Osteoblast (primary cell): Measurements from ENCODE around the gene CLECL1. TPM values are rescaled to one million over a fixed set of nuclear protein-coding genes. Genes with fewer than 3 reads are reported as not detected.

ENCODE experiments used
- DNase-seq: peaks from one replicate; pipeline ENCODE4 v3.0.0; 2011; ENCODE audit warnings: low spot score, mixed read lengths; ENCODE audit not compliant: insufficient read length; ENCODE audit errors: missing footprints
- H2AFZ ChIP-seq: 2 replicates; pipeline ENCODE4 v1.6.0; 2011; ENCODE audit warnings: mild to moderate bottlenecking, low read length
- H3K27ac ChIP-seq: 2 replicates; pipeline ENCODE4 v1.5.1; 2011; ENCODE audit warnings: mild to moderate bottlenecking, low read depth, low read length, moderate library complexity
- H3K27me3 ChIP-seq: 2 replicates; pipeline ENCODE4 v1.6.0; 2012; ENCODE audit warnings: mild to moderate bottlenecking, control low read depth, inconsistent platforms, low read length, moderate library complexity; ENCODE audit not compliant: insufficient read depth
- H3K36me3 ChIP-seq: 2 replicates; pipeline ENCODE4 v1.5.1; 2011; ENCODE audit warnings: mild to moderate bottlenecking, low read length, control low read depth, moderate library complexity; ENCODE audit not compliant: insufficient read depth
- H3K4me1 ChIP-seq: 2 replicates; pipeline ENCODE4 v1.5.1; 2011; ENCODE audit warnings: mild to moderate bottlenecking, low read length, control low read depth, moderate library complexity; ENCODE audit not compliant: insufficient read depth
- H3K4me2 ChIP-seq: 2 replicates; pipeline ENCODE4 v1.6.0; 2011; ENCODE audit warnings: mild to moderate bottlenecking, low read length; ENCODE audit not compliant: insufficient read depth
- H3K4me3 ChIP-seq: fragments of 200-600 bp; sonication (generic); 3 replicates; pipeline ENCODE4 v1.5.1; 2012; ENCODE audit warnings: mild to moderate bottlenecking, low read length, inconsistent platforms; ENCODE audit not compliant: insufficient read depth
- H3K79me2 ChIP-seq: 2 replicates; pipeline ENCODE4 v1.6.0; 2012; ENCODE audit warnings: mild to moderate bottlenecking, low read length, control low read depth, inconsistent platforms; ENCODE audit not compliant: insufficient read depth
- H3K9me3 ChIP-seq: 2 replicates; pipeline ENCODE4 v1.5.1; 2011; ENCODE audit warnings: low read depth, low read length, control low read depth
- H4K20me1 ChIP-seq: 2 replicates; pipeline ENCODE4 v1.6.0; 2012; ENCODE audit warnings: mild to moderate bottlenecking, low read length, control low read depth; ENCODE audit not compliant: insufficient read depth
- total RNA-seq: library from RNA; depleted of rRNA; stranded (reverse); fragments of >200 nt; gene quantifications from 2 replicates; pipeline ENCODE4 v1.2.3, GENCODE V29; 2012
- TF ChIP-seq, protein P1 (sequence below): IDR thresholded peaks from 2 replicates; pipeline ENCODE4 v1.5.1; 2011; ENCODE audit warnings: mild to moderate bottlenecking, low read depth, low read length, moderate library complexity; ENCODE audit errors: extremely low read depth

The CLECL1 gene
- total RNA-seq, 1 donor = not detected

- Histone ChIP-seq H3K27me3 (no peaks in the 10 kb centered on the region), H3K4me2 (no peak overlapping the region), H3K36me3 (no peaks in the 10 kb centered on the region), H4K20me1 (no peaks in the 10 kb centered on the region), H3K79me2 (no peaks in the 10 kb centered on the region), H3K27ac (no peak overlapping the region), H3K4me1 (no peaks in the 10 kb centered on the region), H3K4me3 (no peak overlapping the region), H2AFZ (no peak overlapping the region), H3K9me3 (no peaks in the 10 kb centered on the region)
- TF ChIP-seq, protein P1, sequence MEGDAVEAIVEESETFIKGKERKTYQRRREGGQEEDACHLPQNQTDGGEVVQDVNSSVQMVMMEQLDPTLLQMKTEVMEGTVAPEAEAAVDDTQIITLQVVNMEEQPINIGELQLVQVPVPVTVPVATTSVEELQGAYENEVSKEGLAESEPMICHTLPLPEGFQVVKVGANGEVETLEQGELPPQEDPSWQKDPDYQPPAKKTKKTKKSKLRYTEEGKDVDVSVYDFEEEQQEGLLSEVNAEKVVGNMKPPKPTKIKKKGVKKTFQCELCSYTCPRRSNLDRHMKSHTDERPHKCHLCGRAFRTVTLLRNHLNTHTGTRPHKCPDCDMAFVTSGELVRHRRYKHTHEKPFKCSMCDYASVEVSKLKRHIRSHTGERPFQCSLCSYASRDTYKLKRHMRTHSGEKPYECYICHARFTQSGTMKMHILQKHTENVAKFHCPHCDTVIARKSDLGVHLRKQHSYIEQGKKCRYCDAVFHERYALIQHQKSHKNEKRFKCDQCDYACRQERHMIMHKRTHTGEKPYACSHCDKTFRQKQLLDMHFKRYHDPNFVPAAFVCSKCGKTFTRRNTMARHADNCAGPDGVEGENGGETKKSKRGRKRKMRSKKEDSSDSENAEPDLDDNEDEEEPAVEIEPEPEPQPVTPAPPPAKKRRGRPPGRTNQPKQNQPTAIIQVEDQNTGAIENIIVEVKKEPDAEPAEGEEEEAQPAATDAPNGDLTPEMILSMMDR = no peak
- DNase-seq = no peak
Measured at GRCh38 chr12:9729082-9729481, 3.8 kb downstream of the CLECL1 start.

DNA sequence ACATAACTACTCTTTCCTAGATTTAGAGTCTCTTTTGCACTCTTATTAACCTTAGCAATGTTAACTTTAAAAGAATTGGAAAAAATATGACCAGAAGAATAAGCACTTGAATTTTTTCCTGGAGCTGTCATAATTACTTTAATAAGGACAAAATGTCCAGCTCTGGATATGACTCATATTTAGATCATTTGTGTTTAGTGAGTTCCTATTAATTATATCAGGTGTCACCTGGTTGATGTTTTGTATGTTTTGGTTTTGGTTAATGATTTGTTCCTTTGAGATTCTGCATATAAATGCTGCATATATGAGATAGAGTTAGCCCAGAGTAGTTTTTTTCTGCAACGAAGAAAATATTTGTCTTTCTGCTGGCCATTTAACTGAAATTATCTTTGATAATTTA lies 5.1 kb downstream of the CLECL1 start:
- H3K27ac ChIP-seq = no peak overlapping the region
- H3K9me3 ChIP-seq = no peaks in the 10 kb centered on the region
- no peak overlapping the region for H2AFZ ChIP-seq
- no peak overlapping the region for H3K4me3 ChIP-seq
- H3K4me2 ChIP-seq = no peak overlapping the region
- TF ChIP-seq, protein P1 = no peak
- no peaks in the 10 kb centered on the region for H3K27me3 ChIP-seq
- H3K36me3 ChIP-seq = no peaks in the 10 kb centered on the region
- H4K20me1 ChIP-seq = no peaks in the 10 kb centered on the region
- no peaks in the 10 kb centered on the region for H3K4me1 ChIP-seq
- no peak for DNase-seq
- no peaks in the 10 kb centered on the region for H3K79me2 ChIP-seq

- no peak overlapping the region for H2AFZ ChIP-seq
- H3K36me3 ChIP-seq = no peaks in the 10 kb centered on the region
- no peaks in the 10 kb centered on the region for H3K27me3 ChIP-seq
- H3K4me1 ChIP-seq = no peaks in the 10 kb centered on the region
- no peak overlapping the region for H3K4me3 ChIP-seq
- H3K9me3 ChIP-seq = no peaks in the 10 kb centered on the region
- TF ChIP-seq, protein P1 = no peak
- H3K4me2 ChIP-seq = no peak overlapping the region
- H4K20me1 ChIP-seq = no peaks in the 10 kb centered on the region
- DNase-seq = no peak
- no peak overlapping the region for H3K27ac ChIP-seq
- H3K79me2 ChIP-seq = no peaks in the 10 kb centered on the region
Measured at GRCh38 chr12:9725213-9725870, 7.6 kb downstream of the CLECL1 start.

DNA sequence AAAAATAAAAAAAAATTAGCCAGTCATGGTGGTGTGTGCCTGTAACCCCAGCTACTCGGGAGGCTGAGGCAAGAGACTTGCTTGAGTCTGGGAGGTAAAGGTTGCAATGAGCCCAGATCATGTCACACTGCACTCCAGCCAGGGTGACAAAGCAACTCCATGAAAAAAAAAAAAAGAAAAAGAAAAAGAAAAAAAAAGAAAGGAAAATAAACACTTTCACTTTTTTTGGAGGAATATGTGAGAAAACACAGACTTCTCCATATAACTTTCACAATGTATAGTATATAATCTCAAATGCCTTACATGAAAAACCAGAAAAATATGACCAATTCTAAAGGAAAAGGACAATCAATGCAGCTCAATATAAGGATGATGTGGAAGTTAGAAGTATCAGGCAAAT lies 8.9 kb downstream of the CLECL1 start:
- peaks cover 4% of the 10 kb centered on the region for H3K27me3 ChIP-seq
- no peaks in the 10 kb centered on the region for H3K79me2 ChIP-seq
- no peak overlapping the region for H3K27ac ChIP-seq
- H3K4me2 ChIP-seq = no peak overlapping the region
- H2AFZ ChIP-seq = no peak overlapping the region
- H3K4me3 ChIP-seq = no peak overlapping the region
- no peaks in the 10 kb centered on the region for H4K20me1 ChIP-seq
- no peaks in the 10 kb centered on the region for H3K9me3 ChIP-seq
- no peaks in the 10 kb centered on the region for H3K36me3 ChIP-seq
- no peak for DNase-seq
- TF ChIP-seq, protein P1 = no peak
- H3K4me1 ChIP-seq = no peaks in the 10 kb centered on the region
